Pancreas (tissue), 10 donors: ENCODE results near the gene HOXD3. TPM values are rescaled to one million over a fixed set of nuclear protein-coding genes. Genes with fewer than 3 reads are reported as not detected.

Experiments used
- ATAC-seq, 4 donors: fragments of 200-7000 bp; cut with Tn5 transposase; one replicate each; pipeline versions ENCODE4 v1.8.0 to v1.9.1; 2020; ENCODE audit warnings: mild to moderate bottlenecking in 4 of 4, moderate library complexity in 4 of 4
- DNase-seq, 6 donors: peaks; one replicate each; pipeline ENCODE4 v3.0.0-alpha.2; 2020
- FAIRE-seq: peaks from 2 replicates; lab custom pipeline; 2012; peaks lifted over from hg19 to GRCh38; lab: Jason Lieb, UNC
- H3K27ac ChIP-seq, 4 donors: fragments of 200-600 bp; sonication (generic); 1 replicate in 3 of 4; 2 replicates in 1 of 4; pipeline versions ENCODE4 v1.5.0 to v1.8.0; 2020
- H3K27me3 ChIP-seq, 4 donors: fragments of 200-600 bp; one replicate each; pipeline ENCODE4 v1.8.0; 2021
- H3K36me3 ChIP-seq, 3 donors: fragments of 200-600 bp; sonication (generic) in 1 of 3; one replicate each; pipeline versions ENCODE4 v1.5.0 to v1.8.0; 2020 to 2021
- H3K4me1 ChIP-seq, 3 donors: fragments of 200-600 bp; one replicate each; pipeline ENCODE4 v1.8.0; 2021
- H3K4me3 ChIP-seq, 4 donors: fragments of 200-600 bp; sonication (generic) in 2 of 4; one replicate each; pipeline versions ENCODE4 v1.5.0 to v1.8.0; 2020 to 2021
- H3K9me3 ChIP-seq, 4 donors: fragments of 200-600 bp; one replicate each; pipeline ENCODE4 v1.8.0; 2021
- WGBS, 2 donors: extraction: QIAGEN DNeasy Blood & Tissue Kit; methylation state at CpG; one replicate each; pipeline ENCODE4 v1.1.7; 2013; 5-methylcytosine and 5-hydroxymethylcytosine counted together
- intact Hi-C, 3 donors: fragments of 100-400 bp; cut with DNase I; formaldehyde crosslinking; loops; one replicate each; pipeline versions ENCODE4 v1.11.1 to v1.14.2; 2022
- polyA plus RNA-seq, 2 donors: library from polyadenylated mRNA; stranded (reverse); fragments of 200-250 nt; gene quantifications; one replicate each; pipeline ENCODE4 v1.2.3, GENCODE V29; 2013
- total RNA-seq, 6 donors: library from RNA; stranded (reverse); fragmentation: NEBNext Ultra II Directional in 4 of 6; extraction: Animal tissue kit (Norgen Biotek cat#: 25700) in 4 of 6; gene quantifications; one replicate each; pipeline versions ENCODE4 v1.2.1 to v1.2.4, GENCODE V29; 2021 to 2023
- TF ChIP-seq, protein P1 (sequence below), 4 donors: fragments of 200-600 bp; sonication (generic) in 3 of 4; IDR thresholded peaks; one replicate each; pipeline versions ENCODE4 v1.5.0 to v1.8.0; 2021; ENCODE audit warnings: antibody characterized with exemption in 4 of 4
- donor health status: healthy with polysubstance abuse.
- donor health status: DM: no; HTN: no; CAD: no; lungs with moderate emphysema.
- donor health status: DM: no; HTN: no; CAD: no.
- donor health status: control.
- donor health status: control.
- donor health status: Bipolar disorder and iron deficiency.
- donor health status: DM: yes; HTN: yes; CAD: no.
- donor health status: DM: no; HTN: no; CAD: no.
- donor health status: DM: no; HTN: no; CAD: no.
- donor health status: DM: yes; HTN: yes; CAD: no.

The HOXD3 gene
- total and polyA plus RNA-seq, 8 donors = 0.19 to 0.68 (median 0.25) TPM; not detected in 1

DNA sequence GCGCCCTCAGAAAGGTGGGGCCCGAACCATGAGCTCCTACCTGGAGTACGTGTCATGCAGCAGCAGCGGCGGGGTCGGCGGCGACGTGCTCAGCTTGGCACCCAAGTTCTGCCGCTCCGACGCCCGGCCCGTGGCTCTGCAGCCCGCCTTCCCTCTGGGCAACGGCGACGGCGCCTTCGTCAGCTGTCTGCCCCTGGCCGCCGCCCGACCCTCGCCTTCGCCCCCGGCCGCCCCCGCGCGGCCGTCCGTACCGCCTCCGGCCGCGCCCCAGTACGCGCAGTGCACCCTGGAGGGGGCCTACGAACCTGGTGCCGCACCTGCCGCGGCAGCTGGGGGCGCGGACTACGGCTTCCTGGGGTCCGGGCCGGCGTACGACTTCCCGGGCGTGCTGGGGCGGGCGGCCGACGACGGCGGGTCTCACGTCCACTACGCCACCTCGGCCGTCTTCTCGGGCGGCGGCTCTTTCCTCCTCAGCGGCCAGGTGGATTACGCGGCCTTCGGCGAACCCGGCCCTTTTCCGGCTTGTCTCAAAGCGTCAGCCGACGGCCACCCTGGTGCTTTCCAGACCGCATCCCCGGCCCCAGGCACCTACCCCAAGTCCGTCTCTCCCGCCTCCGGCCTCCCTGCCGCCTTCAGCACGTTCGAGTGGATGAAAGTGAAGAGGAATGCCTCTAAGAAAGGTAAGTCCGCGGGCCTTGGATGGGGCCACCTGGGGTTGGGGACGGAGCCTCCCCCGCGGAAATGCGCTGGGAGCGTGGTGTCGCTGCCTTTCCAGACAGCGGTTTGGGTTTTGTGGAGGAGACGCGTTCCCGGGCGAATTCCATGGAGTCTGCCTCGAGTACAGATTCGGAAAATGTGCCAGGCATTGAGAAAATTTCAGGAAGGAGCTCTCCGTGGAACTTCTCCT is 31.9 kb downstream of the HOXD3 start:
- peaks cover 3 to 21% (median 7%) of the 10 kb centered on the region in 3 donors for H3K4me1 ChIP-seq
- FAIRE-seq (no peak), ATAC-seq (peak; percentile 8 to 39 (median 26)), DNase-seq (peak in 1 of 6 donors; percentile 63)
- 4 to 7% methylated on average over 75 to 98 of the region's 98 CpGs for WGBS, 2 donors
- peaks cover 0 to 40% (median 13%) of the 10 kb centered on the region in 4 donors for H3K27me3 ChIP-seq
- peak overlapping the region; percentile 22 to 62 (median 34) for H3K4me3 ChIP-seq
- intact Hi-C loops = no loop called here
- no peaks in the 10 kb centered on the region for H3K9me3 ChIP-seq
- H3K27ac ChIP-seq = no peak overlapping the region
- TF ChIP-seq, protein P1, sequence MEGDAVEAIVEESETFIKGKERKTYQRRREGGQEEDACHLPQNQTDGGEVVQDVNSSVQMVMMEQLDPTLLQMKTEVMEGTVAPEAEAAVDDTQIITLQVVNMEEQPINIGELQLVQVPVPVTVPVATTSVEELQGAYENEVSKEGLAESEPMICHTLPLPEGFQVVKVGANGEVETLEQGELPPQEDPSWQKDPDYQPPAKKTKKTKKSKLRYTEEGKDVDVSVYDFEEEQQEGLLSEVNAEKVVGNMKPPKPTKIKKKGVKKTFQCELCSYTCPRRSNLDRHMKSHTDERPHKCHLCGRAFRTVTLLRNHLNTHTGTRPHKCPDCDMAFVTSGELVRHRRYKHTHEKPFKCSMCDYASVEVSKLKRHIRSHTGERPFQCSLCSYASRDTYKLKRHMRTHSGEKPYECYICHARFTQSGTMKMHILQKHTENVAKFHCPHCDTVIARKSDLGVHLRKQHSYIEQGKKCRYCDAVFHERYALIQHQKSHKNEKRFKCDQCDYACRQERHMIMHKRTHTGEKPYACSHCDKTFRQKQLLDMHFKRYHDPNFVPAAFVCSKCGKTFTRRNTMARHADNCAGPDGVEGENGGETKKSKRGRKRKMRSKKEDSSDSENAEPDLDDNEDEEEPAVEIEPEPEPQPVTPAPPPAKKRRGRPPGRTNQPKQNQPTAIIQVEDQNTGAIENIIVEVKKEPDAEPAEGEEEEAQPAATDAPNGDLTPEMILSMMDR (IDR thresholded peaks at IDR 0.05) = no peak
- no peaks in the 10 kb centered on the region for H3K36me3 ChIP-seq

GRCh38 chr2:176189681-176190641 is 32.9 kb downstream of the HOXD3 start:
- DNase-seq = peak in 1 of 6 donors; percentile 52
- FAIRE-seq = no peak
- Histone ChIP-seq H3K36me3 (no peaks in the 10 kb centered on the region), H3K4me3 (peak overlapping the region in 2 of 4 donors; percentile 42 to 62), H3K27me3 (peaks cover 0 to 33% (median 14%) of the 10 kb centered on the region in 4 donors), H3K27ac (no peak overlapping the region), H3K9me3 (no peaks in the 10 kb centered on the region), H3K4me1 (peaks cover 3 to 21% (median 7%) of the 10 kb centered on the region in 3 donors)
- intact Hi-C loops = no loop called here
- 7 to 8% methylated on average over 28 of the region's 28 CpGs for WGBS, 2 donors
- no peak for ATAC-seq
- TF ChIP-seq, protein P1 (IDR thresholded peaks at IDR 0.05) = no peak

DNA sequence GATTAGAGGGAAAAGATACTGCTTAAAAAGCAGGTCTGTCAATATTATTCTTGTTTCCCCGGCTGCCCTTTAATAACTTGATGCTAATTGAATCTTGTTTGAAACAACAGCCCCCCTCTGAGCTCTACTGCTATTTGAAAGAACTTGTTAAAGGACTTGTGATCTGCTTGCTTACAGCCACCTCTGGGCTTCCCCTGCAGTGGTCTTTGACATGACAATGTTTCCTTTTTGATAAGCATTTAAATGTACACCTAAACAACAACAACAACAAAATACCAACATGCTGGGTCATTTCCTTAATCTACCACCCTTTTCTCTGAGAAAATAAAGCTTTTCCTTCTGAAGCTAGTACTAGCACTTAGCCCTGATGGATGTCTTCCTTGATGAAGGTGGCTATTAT is 35.2 kb downstream of the HOXD3 start:
- H3K36me3 ChIP-seq = no peaks in the 10 kb centered on the region
- 3 to 13% methylated on average over 1 of the region's 1 CpG for WGBS, 2 donors
- peaks cover 0 to 29% (median 15%) of the 10 kb centered on the region in 4 donors for H3K27me3 ChIP-seq
- peaks cover 3 to 18% (median 7%) of the 10 kb centered on the region in 3 donors for H3K4me1 ChIP-seq
- H3K27ac ChIP-seq = no peak overlapping the region
- intact Hi-C loops = no loop called here
- no peak for ATAC-seq
- DNase-seq = no peak
- H3K9me3 ChIP-seq = no peaks in the 10 kb centered on the region
- H3K4me3 ChIP-seq = no peak overlapping the region
- TF ChIP-seq, protein P1 (IDR thresholded peaks at IDR 0.05) = no peak
- FAIRE-seq = no peak

- H3K4me3 ChIP-seq = no peak overlapping the region
- H3K27me3 ChIP-seq = peaks cover 0 to 29% (median 15%) of the 10 kb centered on the region in 4 donors
- H3K4me1 ChIP-seq = peaks cover 3 to 15% (median 7%) of the 10 kb centered on the region in 3 donors
- H3K27ac ChIP-seq = no peak overlapping the region
- ATAC-seq (no peak), DNase-seq (no peak), FAIRE-seq (no peak)
- TF ChIP-seq, protein P1 (IDR thresholded peaks at IDR 0.05) = no peak
- no peaks in the 10 kb centered on the region for H3K36me3 ChIP-seq
- intact Hi-C loops = no loop called here
- no peaks in the 10 kb centered on the region for H3K9me3 ChIP-seq
- 7 to 10% methylated on average over 1 of the region's 1 CpG for WGBS, 2 donors
Observed at GRCh38 chr2:176193048-176193447, 35.9 kb downstream of the HOXD3 start.
